NCI-H82 (cell line): Measurements from ENCODE around the gene OTOG.

Experiments used
- DNase-seq: peaks from one replicate; lab custom pipeline; 2025; lab: John Stamatoyannopoulos, UW

The OTOG gene

DNA sequence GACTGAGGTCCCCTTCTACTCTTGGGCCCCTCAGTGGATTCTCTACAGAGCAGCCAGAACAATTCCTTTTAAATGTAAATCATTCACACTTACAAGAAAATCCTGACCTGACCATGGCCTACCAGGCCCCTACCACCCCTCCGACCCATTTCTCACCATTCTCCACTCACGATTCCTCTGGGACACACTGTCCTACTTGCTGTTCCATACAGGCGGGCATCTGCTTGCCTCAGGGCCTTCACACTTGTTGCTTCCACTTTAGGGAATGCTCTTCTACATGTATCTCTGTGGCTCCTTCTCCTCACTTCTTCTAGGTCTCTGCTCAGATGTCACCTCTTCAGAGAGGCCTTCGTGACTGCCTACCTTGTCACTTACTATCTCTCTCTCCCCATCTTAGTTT is 6.3 kb upstream of the OTOG start:
- DNase-seq: no peak

- no peak for DNase-seq
Measured at GRCh38 chr11:17541330-17541885, 5.7 kb upstream of the OTOG start.

DNA sequence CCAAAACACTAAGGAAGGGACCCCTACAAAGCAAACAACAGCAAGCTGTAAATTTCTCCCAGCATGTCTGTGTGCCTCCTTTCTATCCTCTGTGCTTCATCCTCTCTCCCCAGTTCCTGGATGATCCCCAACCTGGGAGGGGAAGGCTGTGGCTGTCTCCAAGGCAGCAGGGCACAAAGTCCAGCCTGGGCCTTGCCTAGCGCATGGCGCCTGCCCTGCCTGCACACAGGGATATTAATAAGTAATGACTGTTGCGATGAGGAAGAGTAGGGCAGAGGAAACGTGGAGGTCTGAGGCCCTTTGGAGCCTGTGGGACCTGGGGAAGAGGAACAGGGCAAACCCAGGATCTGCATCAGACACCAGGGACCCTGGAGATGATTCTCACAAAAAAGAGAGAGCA is 4.8 kb upstream of the OTOG start:
- DNase-seq: no peak

- no peak for DNase-seq
Measured at GRCh38 chr11:17543041-17543440, 4.0 kb upstream of the OTOG start.

DNA sequence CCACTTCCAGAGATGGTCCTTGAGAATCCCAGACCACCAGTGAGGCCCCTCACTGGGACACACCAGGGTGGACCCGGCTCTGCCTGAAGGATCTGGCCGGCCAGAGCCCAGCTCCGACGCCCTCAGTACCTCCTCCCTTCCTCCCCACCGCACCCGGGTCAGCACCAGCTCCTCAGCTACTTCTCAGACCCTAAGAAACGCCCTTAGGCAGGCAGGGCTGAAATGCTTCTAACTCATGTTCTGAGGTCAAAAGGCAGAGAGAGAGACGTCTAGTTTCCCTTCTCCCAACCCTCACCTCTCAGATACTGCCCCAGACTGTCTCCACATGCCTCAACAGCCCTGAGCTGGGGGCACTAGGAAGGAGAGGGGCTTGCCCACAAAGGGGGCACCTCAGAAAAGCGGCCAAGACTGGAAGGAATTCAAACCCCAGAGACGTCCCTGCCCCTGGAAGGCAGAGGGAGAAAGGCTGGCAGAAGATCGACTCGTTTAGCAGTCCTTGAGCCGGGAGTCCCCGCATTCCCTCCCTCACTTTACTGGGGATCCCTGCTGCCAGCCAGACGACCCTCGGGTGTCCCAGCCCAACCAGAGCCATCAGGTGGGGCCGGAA is 3.4 kb upstream of the OTOG start:
- DNase-seq: no peak

DNA sequence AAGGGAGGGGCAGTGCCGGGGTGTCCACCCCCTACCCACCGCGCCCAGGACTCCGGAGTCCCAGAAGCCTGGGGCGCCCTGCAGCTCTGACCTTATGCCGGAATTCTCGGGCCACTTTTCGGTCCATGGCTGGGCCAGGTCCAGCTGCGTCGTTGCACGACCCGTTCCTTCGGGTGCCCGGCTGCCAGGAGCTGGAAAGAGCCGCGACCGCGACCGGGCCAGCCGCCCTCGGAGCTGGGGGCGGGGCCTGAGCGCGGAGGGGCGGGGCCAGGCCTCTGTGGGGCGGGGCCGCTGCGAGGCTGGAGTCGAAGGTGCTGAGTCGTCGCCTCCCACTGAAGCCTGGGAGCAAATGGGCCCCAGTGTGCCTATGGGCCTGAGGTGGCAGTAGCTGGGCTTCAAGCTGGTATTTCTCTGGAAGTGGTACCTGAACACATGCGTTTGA is 2.9 kb upstream of the OTOG start, which contains the start of gene USH1C:
TSS of gene USH1C (minus strand) at position 236 of the 442 bp plus-strand sequence. CDS start at position 127, 109 bp downstream.
- peak; percentile 34 for DNase-seq

DNA sequence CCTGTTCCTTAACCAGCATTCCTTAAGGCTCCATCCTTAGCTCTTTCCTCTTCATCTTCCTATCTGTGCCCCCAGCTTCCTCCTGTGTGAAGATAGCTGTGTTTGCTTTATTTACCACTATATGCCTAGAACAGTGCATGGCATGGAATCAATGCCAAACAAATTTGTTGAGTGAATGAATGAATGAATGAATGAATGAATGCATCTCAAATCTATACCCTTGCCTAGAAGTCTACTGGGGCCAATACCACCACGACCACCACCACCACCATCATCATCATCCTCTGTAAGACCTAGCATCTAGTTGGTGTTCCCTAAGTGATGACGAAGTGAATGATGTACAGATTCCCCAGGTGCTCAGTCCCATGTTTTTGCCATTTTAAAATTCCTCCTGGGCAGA is 819 bp upstream of the OTOG start:
- DNase-seq: no peak

GRCh38 chr11:17547932-17548331 is 873 bp downstream of the OTOG start:
- DNase-seq: no peak

GRCh38 chr11:17548444-17548843 is 1.4 kb downstream of the OTOG start:
- peak; percentile 7 for DNase-seq

DNA sequence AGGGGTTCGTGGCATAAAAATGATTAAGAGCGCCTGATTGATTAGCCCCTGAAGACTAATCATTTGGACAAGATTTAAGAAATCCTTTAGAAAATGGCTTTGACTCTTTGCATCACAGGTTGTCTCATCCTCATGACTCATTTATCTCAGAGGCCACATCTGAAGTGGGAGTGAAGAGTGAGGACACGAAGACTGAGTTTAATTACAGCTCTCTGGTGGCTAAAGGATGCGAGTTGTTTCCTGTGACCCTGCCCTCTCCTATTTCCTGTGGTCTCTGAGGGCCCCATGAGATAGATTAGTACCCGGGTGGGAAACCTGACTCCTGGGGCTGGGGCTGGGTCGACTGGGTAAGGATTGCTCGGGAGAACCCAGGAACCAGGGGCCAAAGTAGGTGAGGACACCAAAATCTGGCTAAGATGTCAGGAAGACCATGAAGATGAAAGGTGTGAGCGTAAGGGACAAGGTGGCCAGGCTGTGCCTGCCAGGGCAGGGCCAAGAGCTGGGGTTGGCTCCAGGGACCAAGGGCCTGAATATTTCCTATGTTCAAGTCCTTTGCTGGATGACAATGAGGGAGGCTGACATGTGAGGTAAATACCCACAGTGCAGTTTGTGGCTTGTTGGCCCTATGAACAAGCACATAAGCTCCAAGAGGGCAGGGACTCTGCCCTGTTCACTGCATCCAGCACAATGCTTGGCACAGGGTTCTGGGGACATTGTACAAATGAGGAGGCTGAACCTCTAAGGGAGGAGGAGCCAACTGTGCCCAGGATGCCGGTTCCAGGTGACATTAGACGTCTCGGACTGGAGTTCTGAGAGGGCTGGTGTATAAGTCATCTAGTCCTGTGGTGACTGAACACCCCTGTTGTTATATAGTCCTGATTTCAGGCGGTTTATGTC is 3.6 kb downstream of the OTOG start:
- no peak for DNase-seq

- DNase-seq: no peak
Measured at GRCh38 chr11:17551347-17552040, 4.4 kb downstream of the OTOG start.

- DNase-seq: no peak
Measured at GRCh38 chr11:17552041-17552355, 4.9 kb downstream of the OTOG start.

DNA sequence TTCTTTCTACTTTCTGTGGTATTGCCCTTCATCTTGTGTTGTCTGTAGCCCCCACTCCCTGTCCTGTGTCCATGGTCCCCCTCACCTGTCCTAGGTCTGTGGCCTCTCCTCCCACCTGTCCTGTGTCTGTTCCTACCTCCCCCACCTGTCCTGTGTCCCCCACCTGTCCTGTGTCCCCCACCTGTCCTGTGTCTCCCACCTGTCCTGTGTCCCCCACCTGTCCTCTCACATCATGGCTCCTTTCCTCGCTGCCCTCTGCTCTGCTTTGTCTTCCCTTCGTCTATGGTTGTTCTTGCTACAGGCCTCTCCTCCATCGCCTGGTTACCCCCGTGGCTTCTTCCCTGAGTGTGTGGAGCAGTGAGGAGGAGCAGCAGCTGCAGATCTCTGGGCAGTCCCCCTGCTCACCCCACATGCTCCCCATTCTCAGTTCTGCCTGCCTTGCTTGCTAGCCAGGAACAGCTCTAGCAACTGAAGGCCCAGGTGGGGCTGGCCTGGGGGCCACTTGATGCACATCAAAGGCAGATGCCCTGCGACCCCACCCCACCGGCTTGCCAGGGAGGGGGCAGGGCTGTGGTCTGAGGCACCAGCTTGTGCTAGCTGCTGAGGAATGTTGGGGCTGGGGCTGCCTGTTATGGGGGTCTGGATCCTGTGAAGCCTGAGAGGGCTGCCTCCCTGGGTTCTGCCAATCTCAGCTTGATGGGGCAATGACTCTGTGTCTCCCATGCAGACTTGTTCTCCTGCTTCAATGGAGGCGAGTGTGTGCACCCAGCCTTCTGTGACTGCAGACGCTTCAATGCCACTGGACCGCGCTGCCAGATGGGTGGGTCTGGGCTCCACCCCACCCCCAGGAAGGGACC is 5.6 kb downstream of the OTOG start:
- DNase-seq: no peak

GRCh38 chr11:17553249-17553546 is 6.1 kb downstream of the OTOG start:
- DNase-seq: no peak

- DNase-seq: peak; percentile 2
Measured at GRCh38 chr11:17554487-17554886, 7.4 kb downstream of the OTOG start.

DNA sequence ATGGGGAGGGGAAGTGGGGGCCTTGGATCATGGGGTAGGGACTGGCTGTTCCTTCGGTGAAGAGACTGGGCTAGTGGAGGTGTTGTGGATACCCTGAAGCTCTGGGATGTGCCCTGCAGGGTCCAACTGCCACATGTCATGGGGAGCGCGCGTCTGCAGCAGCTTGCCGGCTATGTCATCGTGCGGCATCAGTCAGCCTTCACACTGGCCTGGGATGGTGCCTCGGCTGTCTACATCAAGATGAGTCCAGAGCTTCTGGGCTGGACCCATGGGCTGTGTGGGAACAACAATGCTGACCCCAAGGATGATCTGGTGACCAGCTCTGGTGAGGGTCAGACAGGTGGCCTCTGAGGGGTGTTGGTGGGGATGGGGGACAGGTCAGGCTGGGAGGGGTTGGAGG is 9.9 kb downstream of the OTOG start:
- no peak for DNase-seq

DNA sequence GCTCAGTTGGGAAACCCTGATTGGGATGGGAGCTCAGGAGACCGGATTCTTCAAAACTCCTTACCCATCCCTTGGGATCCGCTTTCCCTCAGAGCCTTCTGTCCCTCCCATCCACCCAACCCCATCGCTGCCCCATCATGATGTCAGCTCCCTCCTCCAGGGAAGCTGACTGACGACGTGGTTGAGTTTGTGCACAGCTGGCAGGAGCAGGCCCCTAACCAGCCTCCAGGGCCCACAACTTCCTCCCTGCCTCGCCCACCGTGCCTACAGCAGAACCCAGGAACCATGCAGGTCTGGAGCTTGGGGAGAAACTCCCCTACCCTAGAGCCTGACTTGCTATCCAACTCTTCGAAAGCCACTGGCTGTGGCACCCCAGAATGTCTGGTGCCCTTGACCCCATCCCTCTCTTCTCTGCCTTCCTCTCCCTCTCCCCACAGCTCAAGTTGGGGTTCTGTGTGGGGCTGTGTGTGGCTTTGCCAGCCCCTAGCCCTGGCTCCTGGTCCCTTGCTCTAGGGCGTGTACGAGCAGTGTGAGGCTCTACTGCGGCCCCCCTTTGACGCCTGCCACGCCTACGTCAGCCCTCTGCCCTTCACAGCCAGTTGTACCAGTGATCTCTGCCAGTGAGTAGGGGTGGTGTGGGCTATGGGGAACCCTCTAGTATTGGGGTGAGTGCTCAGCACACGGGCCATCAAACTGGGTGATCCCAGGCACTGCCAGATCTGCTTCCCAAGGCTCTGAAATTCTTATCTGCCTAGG is 11.1 kb downstream of the OTOG start:
- DNase-seq: no peak

DNA sequence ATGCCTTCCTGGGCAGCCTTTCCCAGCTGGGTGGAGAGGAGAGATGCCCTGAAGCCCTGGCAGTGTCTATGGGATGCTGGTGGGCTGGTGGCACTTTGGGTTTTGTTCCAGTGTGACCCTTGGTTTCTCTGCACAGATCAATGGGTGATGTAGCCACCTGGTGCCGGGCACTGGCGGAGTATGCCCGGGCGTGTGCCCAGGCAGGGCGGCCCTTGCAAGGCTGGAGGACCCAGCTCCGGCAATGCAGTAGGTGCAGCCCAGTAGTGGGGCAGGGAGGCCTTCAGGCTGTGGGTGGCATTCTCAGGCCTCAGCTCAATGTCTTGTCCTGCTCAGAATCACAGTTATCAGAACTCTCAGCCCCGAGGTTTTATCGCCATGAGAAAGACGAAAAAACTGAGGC is 11.9 kb downstream of the OTOG start:
- DNase-seq: no peak

GRCh38 chr11:17559341-17560087 is 12.5 kb downstream of the OTOG start:
- no peak for DNase-seq
